GM12875 (cell line): ENCODE measurements around the gene BNC2.

Source experiments
- H3K4me3 ChIP-seq: one replicate; pipeline ENCODE4 v1.5.1; 2011; ENCODE audit warnings: low read depth, low read length, control low read depth
- TF ChIP-seq, protein P1 (sequence below): IDR thresholded peaks from 2 replicates; pipeline ENCODE4 v1.5.1; 2011; ENCODE audit warnings: low read depth, mild to moderate bottlenecking, control low read depth, inconsistent platforms, low read length, moderate library complexity, borderline replicate concordance; ENCODE audit not compliant: insufficient read depth

The BNC2 gene

DNA sequence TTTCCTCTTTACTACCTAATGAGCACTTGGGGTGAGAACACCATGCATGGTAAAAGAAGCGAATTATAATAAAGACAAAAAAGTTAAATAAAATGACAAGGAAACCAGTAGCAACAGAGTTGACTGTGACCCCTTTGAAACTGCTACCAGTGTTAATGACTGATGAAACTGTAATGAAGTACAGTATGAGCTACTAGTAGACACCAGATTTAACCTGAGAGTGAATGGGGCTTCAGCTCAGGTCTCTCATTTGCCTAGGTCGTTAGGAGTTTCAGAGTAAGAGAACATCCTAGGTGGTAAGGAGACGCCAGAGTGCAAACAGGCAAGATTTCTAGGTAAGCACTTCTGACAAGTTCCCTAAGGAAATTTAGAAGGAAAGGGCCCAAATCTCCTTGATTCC lies 346.4 kb downstream of the BNC2 start:
- TF ChIP-seq, protein P1, sequence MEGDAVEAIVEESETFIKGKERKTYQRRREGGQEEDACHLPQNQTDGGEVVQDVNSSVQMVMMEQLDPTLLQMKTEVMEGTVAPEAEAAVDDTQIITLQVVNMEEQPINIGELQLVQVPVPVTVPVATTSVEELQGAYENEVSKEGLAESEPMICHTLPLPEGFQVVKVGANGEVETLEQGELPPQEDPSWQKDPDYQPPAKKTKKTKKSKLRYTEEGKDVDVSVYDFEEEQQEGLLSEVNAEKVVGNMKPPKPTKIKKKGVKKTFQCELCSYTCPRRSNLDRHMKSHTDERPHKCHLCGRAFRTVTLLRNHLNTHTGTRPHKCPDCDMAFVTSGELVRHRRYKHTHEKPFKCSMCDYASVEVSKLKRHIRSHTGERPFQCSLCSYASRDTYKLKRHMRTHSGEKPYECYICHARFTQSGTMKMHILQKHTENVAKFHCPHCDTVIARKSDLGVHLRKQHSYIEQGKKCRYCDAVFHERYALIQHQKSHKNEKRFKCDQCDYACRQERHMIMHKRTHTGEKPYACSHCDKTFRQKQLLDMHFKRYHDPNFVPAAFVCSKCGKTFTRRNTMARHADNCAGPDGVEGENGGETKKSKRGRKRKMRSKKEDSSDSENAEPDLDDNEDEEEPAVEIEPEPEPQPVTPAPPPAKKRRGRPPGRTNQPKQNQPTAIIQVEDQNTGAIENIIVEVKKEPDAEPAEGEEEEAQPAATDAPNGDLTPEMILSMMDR = no peak
- H3K4me3 ChIP-seq = no peak overlapping the region

DNA sequence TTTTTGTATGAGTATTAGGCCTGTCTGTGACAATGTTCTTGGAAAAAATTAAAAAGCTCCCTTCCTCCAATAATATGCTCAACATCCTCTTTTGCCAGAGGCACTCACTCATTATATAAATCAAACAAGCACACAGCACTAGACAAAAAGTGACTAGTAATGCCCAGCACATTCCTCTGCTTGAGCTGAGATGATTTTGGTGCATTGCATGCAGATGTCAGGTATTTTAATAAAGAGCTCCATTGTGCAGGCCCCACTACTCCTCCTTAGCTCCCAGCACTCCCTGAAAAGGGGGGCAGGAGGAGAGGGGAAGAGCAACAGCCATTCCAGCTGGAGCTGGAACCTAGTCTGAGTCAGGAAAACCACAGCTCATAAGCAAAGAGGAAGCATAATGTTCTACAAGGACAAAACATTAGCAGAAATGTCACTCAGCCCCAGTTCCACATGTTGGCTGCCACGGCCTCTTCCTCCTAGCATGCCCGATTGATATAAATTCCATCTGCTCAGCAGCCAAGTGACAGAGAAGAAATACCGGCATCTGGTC lies 348.5 kb downstream of the BNC2 start:
- no peak overlapping the region for H3K4me3 ChIP-seq
- TF ChIP-seq, protein P1 = no peak

DNA sequence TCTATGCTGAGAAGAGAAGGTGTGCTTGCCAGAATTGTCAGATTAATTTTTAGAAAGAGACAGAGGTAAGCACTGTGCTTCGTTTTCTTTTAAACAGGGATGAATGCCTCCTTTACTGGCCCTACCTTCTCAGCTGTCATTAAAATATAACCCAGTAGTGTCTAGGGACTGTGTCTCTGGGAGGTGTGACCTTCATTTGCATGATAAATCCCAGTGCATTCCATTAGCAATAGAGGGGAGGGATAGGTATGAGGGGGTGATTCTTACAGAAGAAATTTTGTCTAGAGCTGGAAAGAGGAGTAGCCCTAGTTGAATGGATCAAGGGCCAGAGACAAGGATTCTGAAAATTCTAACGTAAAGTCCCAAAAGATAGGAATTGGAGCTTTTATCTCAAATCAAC lies 351.5 kb downstream of the BNC2 start:
- TF ChIP-seq, protein P1 = no peak
- no peak overlapping the region for H3K4me3 ChIP-seq

DNA sequence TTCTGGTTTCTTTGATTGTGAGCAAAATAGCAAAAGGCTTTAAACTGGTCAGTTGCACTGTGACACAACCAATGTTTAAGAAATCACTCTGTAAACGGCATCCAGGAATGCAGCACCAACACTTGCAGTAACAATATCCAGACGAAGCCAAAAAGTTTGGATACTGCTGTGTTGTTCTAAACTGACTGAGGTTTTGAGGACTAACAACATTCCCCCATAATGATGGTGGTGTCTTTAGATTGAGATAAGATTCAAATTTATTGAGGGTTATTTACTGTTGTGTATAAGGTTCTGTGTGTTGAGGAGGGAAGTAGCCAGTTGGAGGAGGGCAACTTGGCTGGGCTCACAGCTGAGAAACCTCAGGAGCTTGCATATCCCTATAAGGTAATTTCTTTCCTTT lies 353.6 kb downstream of the BNC2 start:
- H3K4me3 ChIP-seq = no peak overlapping the region
- TF ChIP-seq, protein P1 = no peak

DNA sequence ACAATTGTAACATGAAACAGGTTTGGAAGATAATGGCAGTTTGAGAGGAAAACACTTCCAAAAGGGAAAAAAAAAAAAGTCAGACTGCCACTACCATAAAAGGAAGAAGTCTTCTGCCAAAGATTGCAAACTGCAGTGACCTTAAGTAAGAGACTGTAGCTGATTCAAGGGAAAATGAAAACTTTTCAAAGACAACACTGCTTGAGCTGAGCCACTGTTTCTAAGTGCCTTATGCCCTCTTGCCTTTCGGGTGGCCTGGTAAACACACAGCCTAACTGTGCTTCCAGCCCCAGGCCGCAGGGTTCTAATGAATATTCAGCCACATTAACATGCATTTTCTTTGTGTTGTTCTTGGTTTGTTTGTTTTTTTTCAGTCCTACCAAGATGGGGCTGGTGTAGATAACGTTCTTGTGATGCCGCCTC lies 354.6 kb downstream of the BNC2 start:
- no peak overlapping the region for H3K4me3 ChIP-seq
- TF ChIP-seq, protein P1 = no peak

DNA sequence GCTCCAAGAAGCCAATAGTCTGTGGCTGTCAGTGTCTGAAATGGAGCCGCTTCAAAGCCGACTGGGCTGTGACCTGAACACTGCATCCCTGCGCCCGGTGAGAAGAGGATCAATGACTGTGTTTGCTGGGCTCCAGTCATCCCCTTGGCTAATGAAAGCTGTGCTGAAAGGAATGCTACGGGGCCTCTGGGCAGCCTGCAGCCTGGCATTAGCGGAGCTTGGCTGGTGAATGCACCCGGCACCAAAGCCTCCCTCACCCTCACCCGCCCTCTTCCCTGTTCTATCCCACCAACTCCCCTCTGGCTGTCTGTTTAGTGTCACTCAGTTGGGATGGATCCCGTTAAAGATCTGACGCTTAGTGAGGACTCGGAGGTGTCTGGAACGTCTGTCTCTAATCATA lies 355.3 kb downstream of the BNC2 start:
- TF ChIP-seq, protein P1 = no peak
- no peak overlapping the region for H3K4me3 ChIP-seq

DNA sequence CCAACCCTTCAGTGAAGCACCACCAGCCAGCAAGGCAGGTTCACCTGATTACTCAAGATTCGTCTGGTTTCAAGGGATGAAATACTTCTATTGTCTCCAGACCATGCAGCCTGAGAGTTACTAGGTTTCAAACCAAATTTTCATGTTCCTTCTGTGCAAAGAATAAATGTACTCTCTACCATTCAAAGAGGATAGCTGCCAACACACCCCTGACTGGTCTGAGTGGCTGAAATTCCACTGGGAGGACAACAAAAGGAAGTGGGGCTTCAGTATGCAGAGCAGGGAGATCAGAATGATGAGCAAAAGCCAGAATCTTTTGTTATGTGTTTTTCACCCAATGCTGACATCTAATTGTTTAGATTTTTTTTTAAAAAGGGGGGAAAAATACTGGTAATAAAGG lies 356.3 kb downstream of the BNC2 start:
- TF ChIP-seq, protein P1 = no peak
- H3K4me3 ChIP-seq = no peak overlapping the region
